PC-3 (cell line): ENCODE results near the gene MRPL40. TPM values are rescaled to one million over a fixed set of nuclear protein-coding genes. Genes with fewer than 3 reads are reported as not detected.

Experiments used
- ATAC-seq: fragments of 200-7000 bp; cut with Tn5 transposase; 2 replicates; pipeline ENCODE4 v1.9.1; 2020; ENCODE audit warnings: mild to moderate bottlenecking, moderate library complexity
- BruUV-seq: library from RNA; stranded (reverse); fragments of 400-500 nt; replicated peaks from 2 replicates; lab custom pipeline; 2021; lab: Mats Ljungman, UMichigan
- CTCF ChIA-PET: fragments of 300-600 bp; sonication (Branson Sonifier 250); formaldehyde crosslinking; loops from one replicate; lab custom pipeline; 2022; ENCODE audit warnings: antibody characterized with exemption; lab: Charles Lee
- POLR2A ChIA-PET: fragments of 300-600 bp; sonication (Branson Sonifier 250); formaldehyde crosslinking; loops from one replicate; lab custom pipeline; 2022; ENCODE audit warnings: antibody characterized with exemption; ENCODE audit not compliant: unreplicated experiment; lab: Charles Lee
- DNase-seq: peaks from one replicate; pipeline ENCODE4 v3.0.0-alpha.2; 2015
- H2AFZ ChIP-seq: fragments of 300-600 bp; sonication (generic); 2 replicates; pipeline ENCODE4 v1.6.0; 2016; ENCODE audit warnings: antibody characterized with exemption, low read length
- H3F3A ChIP-seq: fragments of 300-600 bp; sonication (generic); one replicate; pipeline ENCODE4 v1.6.0; 2017; ENCODE audit warnings: antibody characterized with exemption, low read length, control low read depth, mild to moderate bottlenecking; ENCODE audit not compliant: unreplicated experiment
- H3K27ac ChIP-seq: fragments of 300-600 bp; sonication (generic); 2 replicates; pipeline ENCODE4 v1.5.1; 2016; ENCODE audit warnings: mild to moderate bottlenecking, low read length
- H3K27me3 ChIP-seq: fragments of 300-600 bp; sonication (generic); 2 replicates; pipeline ENCODE4 v1.6.1; 2016; ENCODE audit warnings: low read length, mixed read lengths
- H3K36me3 ChIP-seq: fragments of 300-600 bp; sonication (generic); 2 replicates; pipeline ENCODE4 v1.6.1; 2016; ENCODE audit warnings: low read depth, mixed run types, low read length, mixed read lengths
- H3K4me1 ChIP-seq: fragments of 300-600 bp; sonication (generic); 2 replicates; pipeline ENCODE4 v1.5.1; 2016; ENCODE audit warnings: low read length; ENCODE audit not compliant: insufficient read depth
- H3K4me2 ChIP-seq: fragments of 300-600 bp; sonication (generic); 2 replicates; pipeline ENCODE4 v1.6.0; 2016; ENCODE audit warnings: low read length
- H3K4me3 ChIP-seq: fragments of 300-600 bp; sonication (generic); 2 replicates; pipeline ENCODE4 v1.5.1; 2016; ENCODE audit warnings: mild to moderate bottlenecking, low read length, mixed read lengths
- H3K79me2 ChIP-seq: fragments of 300-600 bp; sonication (generic); 2 replicates; pipeline ENCODE4 v1.6.1; 2017; ENCODE audit warnings: low read length, mixed read lengths
- H3K9ac ChIP-seq: fragments of 300-600 bp; sonication (generic); 2 replicates; pipeline ENCODE4 v1.6.0; 2016; ENCODE audit warnings: mild to moderate bottlenecking, low read length
- H3K9me2 ChIP-seq: fragments of 300-600 bp; sonication (generic); replicated peaks from 2 replicates; pipeline ENCODE4 v1.6.1; 2016; ENCODE audit warnings: mixed run types, low read length, mixed read lengths
- H3K9me3 ChIP-seq: fragments of 300-600 bp; sonication (generic); 2 replicates; pipeline ENCODE4 v1.6.1; 2016; ENCODE audit warnings: low read length, mixed read lengths
- H4K20me1 ChIP-seq: fragments of 300-600 bp; sonication (generic); 2 replicates; pipeline ENCODE4 v1.6.1; 2016; ENCODE audit warnings: low read length, mixed read lengths
- CTCF ChIP-seq: fragments of 300-600 bp; sonication (generic); conservative IDR thresholded peaks from 2 replicates; pipeline ENCODE4 v1.5.1; 2017; ENCODE audit warnings: antibody characterized with exemption, low read depth, mild to moderate bottlenecking, low read length
- EZH2 ChIP-seq: fragments of 300-600 bp; sonication (generic); IDR thresholded peaks from one replicate; pipeline ENCODE4 v1.6.1; 2017; ENCODE audit warnings: antibody characterized with exemption, mild to moderate bottlenecking, low read length; ENCODE audit not compliant: unreplicated experiment
- EZH2phosphoT487 ChIP-seq: fragments of 300-600 bp; sonication (generic); IDR thresholded peaks from 2 replicates; pipeline ENCODE4 v1.6.1; 2018; ENCODE audit warnings: mild to moderate bottlenecking, antibody characterized with exemption, low read length, borderline replicate concordance
- intact Hi-C: fragments of 100-400 bp; cut with micrococcal nuclease; formaldehyde crosslinking; loops from 2 replicates; pipeline ENCODE4 v1.9.0; 2023
- total RNA-seq: library from RNA; depleted of rRNA; stranded (reverse); fragments of >200 nt; gene quantifications from 2 replicates; pipeline ENCODE4 v1.2.3, GENCODE V29; 2014

The MRPL40 gene
- total RNA-seq, 1 experiment from 2014 or later, result 55.1 TPM

DNA sequence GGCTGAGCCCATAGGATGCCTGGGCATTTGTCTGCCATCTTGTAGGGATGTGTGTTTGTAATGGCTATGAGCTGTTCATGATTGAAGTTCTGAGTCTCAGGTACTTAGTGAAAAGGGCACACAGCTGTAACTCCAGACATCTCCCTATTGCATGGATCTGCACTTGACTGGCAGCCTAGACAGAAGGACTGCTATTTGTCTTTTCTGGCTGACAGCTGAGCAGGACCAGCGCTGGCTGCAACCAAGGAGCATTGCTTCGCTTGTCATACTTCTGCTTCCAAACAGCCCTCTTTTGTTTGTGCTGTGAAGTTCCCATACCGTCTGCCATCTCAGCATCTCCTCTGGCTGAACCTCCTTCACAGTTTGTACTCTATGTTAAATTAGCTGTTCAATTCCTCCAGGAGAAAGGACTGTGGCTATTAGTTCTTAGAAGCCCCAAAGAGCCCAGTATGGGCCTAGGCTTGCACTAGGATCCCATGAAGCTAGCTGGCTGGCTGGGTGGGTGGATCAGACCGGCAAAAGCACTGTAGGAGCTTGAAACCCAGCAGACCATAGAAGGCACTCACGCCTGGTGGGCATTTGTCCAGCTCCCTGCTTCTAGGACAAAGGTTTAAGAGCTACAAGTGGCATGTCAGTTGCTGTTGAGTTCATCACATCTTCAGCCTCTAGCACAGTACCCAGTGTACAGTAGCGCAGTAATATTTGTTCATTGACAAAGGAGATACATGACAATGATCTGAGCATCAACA is 21.2 kb upstream of the MRPL40 start:
- H3K27me3 ChIP-seq, result no peaks in the 10 kb centered on the region
- TF ChIP-seq EZH2, result no peak
- TF ChIP-seq EZH2phosphoT487, result no peak
- TF ChIP-seq CTCF, result no peak
- H2AFZ ChIP-seq, result no peak overlapping the region
- H3F3A ChIP-seq, result no peaks in the 10 kb centered on the region
- ATAC-seq (no peak), DNase-seq (no peak)
- intact Hi-C loops, result no loop called here
- H3K9me3 ChIP-seq, result no peaks in the 10 kb centered on the region
- no peak overlapping the region for H3K4me2 ChIP-seq
- peaks cover 11% of the 10 kb centered on the region; the same call in 1 of the 2 replicates for H3K36me3 ChIP-seq
- no peaks in the 10 kb centered on the region for H3K9me2 ChIP-seq
- H3K79me2 ChIP-seq, result peaks cover 50% of the 10 kb centered on the region
- H3K27ac ChIP-seq, result no peak overlapping the region
- CTCF ChIA-PET, result no interaction called here
- H4K20me1 ChIP-seq, result 0 out of 2 replicates have a peak, but pooled peaks cover 6% of the 10 kb centered on the region
- BruUV-seq, result no TSS peak
- H3K4me3 ChIP-seq, result no peak overlapping the region
- H3K9ac ChIP-seq, result no peak overlapping the region
- no peaks in the 10 kb centered on the region for H3K4me1 ChIP-seq
- POLR2A ChIA-PET, result no interaction called here

- Histone ChIP-seq H3K9me3 (no peaks in the 10 kb centered on the region), H3K79me2 (peaks cover 55% of the 10 kb centered on the region), H3K9me2 (no peaks in the 10 kb centered on the region), H2AFZ (no peak overlapping the region), H3K36me3 (peaks cover 10% of the 10 kb centered on the region; the same call in 1 of the 2 replicates), H3K4me3 (no peak overlapping the region), H3K27ac (no peak overlapping the region), H4K20me1 (0 out of 2 replicates have a peak, but pooled peaks cover 6% of the 10 kb centered on the region), H3F3A (no peaks in the 10 kb centered on the region), H3K4me2 (no peak overlapping the region), H3K27me3 (no peaks in the 10 kb centered on the region), H3K4me1 (no peaks in the 10 kb centered on the region), H3K9ac (no peak overlapping the region)
- ATAC-seq, result no peak
- BruUV-seq, result no TSS peak
- CTCF ChIA-PET, result no interaction called here
- POLR2A ChIA-PET, result no interaction called here
- TF ChIP-seq EZH2phosphoT487, result no peak
- no peak for TF ChIP-seq EZH2
- no peak for TF ChIP-seq CTCF
- DNase-seq, result no peak
- intact Hi-C loops, result no loop called here
Observed at GRCh38 chr22:19411690-19412045, 20.7 kb upstream of the MRPL40 start.

- no peaks in the 10 kb centered on the region for H3K27me3 ChIP-seq
- no peaks in the 10 kb centered on the region for H3K4me1 ChIP-seq
- intact Hi-C loops, result no loop called here
- no peak overlapping the region for H3K4me3 ChIP-seq
- CTCF ChIA-PET, result no interaction called here
- H4K20me1 ChIP-seq, result 0 out of 2 replicates have a peak, but pooled peaks cover 6% of the 10 kb centered on the region
- no TSS peak for BruUV-seq
- H3F3A ChIP-seq, result no peaks in the 10 kb centered on the region
- H3K9me3 ChIP-seq, result no peaks in the 10 kb centered on the region
- peaks cover 64% of the 10 kb centered on the region for H3K79me2 ChIP-seq
- H3K9me2 ChIP-seq, result no peaks in the 10 kb centered on the region
- H3K36me3 ChIP-seq, result peaks cover 10% of the 10 kb centered on the region; the same call in 1 of the 2 replicates
- POLR2A ChIA-PET, result no interaction called here
- no peak overlapping the region for H3K27ac ChIP-seq
- H2AFZ ChIP-seq, result no peak overlapping the region
- ATAC-seq (no peak), DNase-seq (no peak)
- TF ChIP-seq EZH2phosphoT487 (no peak), CTCF (no peak), EZH2 (no peak)
- no peak overlapping the region for H3K4me2 ChIP-seq
- no peak overlapping the region for H3K9ac ChIP-seq
Observed at GRCh38 chr22:19412478-19412877, 19.9 kb upstream of the MRPL40 start.
